HepG2 (cell line): ENCODE data around the gene ELAPOR1. TPM values are rescaled to one million over a fixed set of nuclear protein-coding genes. Genes with fewer than 3 reads are reported as not detected.

ENCODE experiments used
- ATAC-seq: fragments of 200-7000 bp; cut with Tn5 transposase; 3 replicates; pipeline ENCODE4 v1.9.1; 2020; ENCODE audit warnings: mild to moderate bottlenecking, moderate library complexity
- BruUV-seq: library from RNA; stranded (reverse); fragments of 400-500 nt; replicated peaks from 2 replicates; lab custom pipeline; 2021; lab: Mats Ljungman, UMichigan
- CTCF ChIA-PET: fragments of 300-600 bp; formaldehyde crosslinking; extraction: SDS; loops from one replicate; lab custom pipeline; 2021; ENCODE audit warnings: low total read pairs, inconsistent platforms, low intra/inter-chr PET ratio; lab: Yijun Ruan, JAX
- POLR2A ChIA-PET: fragments of 350-600 bp; sonication (Branson Sonifier 250); formaldehyde crosslinking; loops from one replicate; lab custom pipeline; 2020; ENCODE audit warnings: antibody characterized with exemption, inconsistent platforms; lab: Yijun Ruan, JAX
- DNase-seq: peaks from one replicate; pipeline ENCODE4 v3.0.0-alpha.2; 2015; ENCODE audit warnings: low spot score
- FAIRE-seq: peaks from 3 replicates; lab custom pipeline; 2011; peaks lifted over from hg19 to GRCh38; lab: Jason Lieb, UNC
- H2AFZ ChIP-seq: one replicate; pipeline ENCODE4 v1.6.1; 2011; ENCODE audit warnings: low read length, inconsistent platforms
- H3K27ac ChIP-seq: fragments of 300-600 bp; 3 replicates; pipeline ENCODE4 v1.8.0; 2011; ENCODE audit warnings: mixed run types, mild to moderate bottlenecking, mixed read lengths, low read length, inconsistent platforms; ENCODE audit not compliant: insufficient read depth; ENCODE audit errors: extremely low read length
- H3K27me3 ChIP-seq, 2 experiments: fragments of 200-600 bp in 1 of 2; 2 replicates in 1 of 2; 3 replicates in 1 of 2; pipeline versions ENCODE4 v1.6.0 to v1.8.0; 2011; ENCODE audit warnings: low read length in 2 of 2, mild to moderate bottlenecking in 2 of 2, moderate library complexity in 2 of 2, inconsistent platforms in 1 of 2; ENCODE audit not compliant: insufficient read depth in 2 of 2, control insufficient read depth in 1 of 2
- H3K36me3 ChIP-seq, 2 experiments: fragments of 200-600 bp in 1 of 2; replicated peaks in 1 of 2; 2 replicates in 1 of 2; 3 replicates in 1 of 2; pipeline versions ENCODE4 v1.5.1 to v1.8.0; 2011; ENCODE audit warnings: low read length in 2 of 2, inconsistent platforms in 1 of 2; ENCODE audit not compliant: insufficient read depth in 2 of 2, control insufficient read depth in 1 of 2
- H3K4me1 ChIP-seq: 2 replicates; pipeline ENCODE4 v1.5.1; 2012; ENCODE audit warnings: low read length, inconsistent platforms; ENCODE audit not compliant: insufficient read depth
- H3K4me2 ChIP-seq: 2 replicates; pipeline ENCODE4 v1.6.0; 2011; ENCODE audit warnings: low read depth, low read length, inconsistent platforms
- H3K4me3 ChIP-seq, 3 experiments: fragments of 200-600 bp in 1 of 3; sonication (generic), shearing (Covaris generic) in 1 of 3; replicated peaks in 1 of 3; 2 replicates each; pipeline ENCODE4 v1.5.1; 2011 to 2016; ENCODE audit warnings: low read length in 3 of 3, inconsistent platforms in 2 of 3, low read depth in 2 of 3, mild to moderate bottlenecking in 2 of 3, control low read depth in 1 of 3, mixed read lengths in 1 of 3; ENCODE audit not compliant: insufficient read depth in 1 of 3
- H3K79me2 ChIP-seq: one replicate; pipeline ENCODE4 v1.6.1; 2011; ENCODE audit warnings: low read length, inconsistent platforms; ENCODE audit not compliant: insufficient read depth
- H3K9ac ChIP-seq: 2 replicates; pipeline ENCODE4 v1.6.0; 2011; ENCODE audit warnings: mild to moderate bottlenecking, low read depth, low read length, inconsistent platforms; ENCODE audit not compliant: insufficient read depth
- H3K9me3 ChIP-seq: 2 replicates; pipeline ENCODE4 v1.5.1; 2012; ENCODE audit warnings: mild to moderate bottlenecking, low read length
- H4K20me1 ChIP-seq: 2 replicates; pipeline ENCODE4 v1.6.0; 2011; ENCODE audit warnings: inconsistent platforms, mild to moderate bottlenecking, low read length, moderate library complexity; ENCODE audit not compliant: insufficient read depth
- BHLHE40 ChIP-seq: IDR thresholded peaks from 2 replicates; pipeline ENCODE4 v1.6.1; 2011; ENCODE audit warnings: low read length, improper control_type of control experiment
- CERS6 ChIP-seq: sonication (generic); formaldehyde crosslinking; IDR thresholded peaks from 2 replicates; pipeline ENCODE4 v1.5.0; 2020; ENCODE audit warnings: missing genetic modification reagents
- DMAP1 ChIP-seq: IDR thresholded peaks from 2 replicates; pipeline ENCODE4 v1.6.1; 2016
- KDM5A ChIP-seq: fragments of 200-600 bp; sonication (generic); IDR thresholded peaks from 2 replicates; pipeline ENCODE4 v1.7.0; 2018; ENCODE audit warnings: antibody characterized with exemption, mild to moderate bottlenecking, low read length, borderline replicate concordance
- POLR2AphosphoS5 ChIP-seq: IDR thresholded peaks from 2 replicates; pipeline ENCODE4 v1.6.1; 2012; ENCODE audit warnings: low read depth, low read length
- SAFB2 ChIP-seq: sonication (generic); formaldehyde crosslinking; IDR thresholded peaks from 2 replicates; pipeline ENCODE4 v1.5.1; 2020; ENCODE audit warnings: missing genetic modification reagents, low read depth, mild to moderate bottlenecking, borderline replicate concordance
- SATB2 ChIP-seq: sonication (generic); formaldehyde crosslinking; IDR thresholded peaks from 2 replicates; pipeline ENCODE4 v1.5.0; 2020; ENCODE audit warnings: missing genetic modification reagents
- SIN3A ChIP-seq: IDR thresholded peaks from 2 replicates; pipeline ENCODE4 v1.6.1; 2011; ENCODE audit warnings: low read depth, mild to moderate bottlenecking, control low read depth, low read length, borderline replicate concordance
- SMYD3 ChIP-seq: sonication (generic); formaldehyde crosslinking; IDR thresholded peaks from 2 replicates; pipeline ENCODE4 v1.8.1; 2023; ENCODE audit warnings: mild to moderate bottlenecking, missing genetic modification reagents
- WIZ ChIP-seq: sonication (generic); formaldehyde crosslinking; IDR thresholded peaks from 2 replicates; pipeline ENCODE4 v1.5.1; 2020; ENCODE audit warnings: mild to moderate bottlenecking, missing genetic modification reagents
- ZFP82 ChIP-seq: sonication (generic); formaldehyde crosslinking; IDR thresholded peaks from 2 replicates; pipeline ENCODE4 v1.5.1; 2020; ENCODE audit warnings: mild to moderate bottlenecking, missing genetic modification reagents, borderline replicate concordance
- ZNF430 ChIP-seq: sonication (generic); formaldehyde crosslinking; IDR thresholded peaks from 2 replicates; pipeline ENCODE4 v1.9.0; 2021; ENCODE audit warnings: mild to moderate bottlenecking, missing genetic modification reagents
- ZNF441 ChIP-seq: sonication (generic); formaldehyde crosslinking; IDR thresholded peaks from 2 replicates; pipeline ENCODE4 v1.7.0; 2021; ENCODE audit warnings: missing genetic modification reagents, borderline replicate concordance
- ZNF530 ChIP-seq: sonication (generic); formaldehyde crosslinking; IDR thresholded peaks from 2 replicates; pipeline ENCODE4 v1.5.0; 2020; ENCODE audit warnings: low read depth, mild to moderate bottlenecking, missing genetic modification reagents
- ZNF816 ChIP-seq: sonication (generic); formaldehyde crosslinking; IDR thresholded peaks from 2 replicates; pipeline ENCODE4 v1.8.0; 2022; ENCODE audit warnings: missing genetic modification reagents, mild to moderate bottlenecking, borderline replicate concordance
- WGBS: methylation state at CpG from one replicate; pipeline ENCODE4 v1.1.6; 2017; ENCODE audit warnings: low lambda C conversion rate; 5-methylcytosine and 5-hydroxymethylcytosine counted together
- in situ Hi-C: cut with HindIII; loops from 2 replicates; pipeline ENCODE4 v1.10.0; 2017; ENCODE audit warnings: low pct_unique_long_range_greater_than_20kb; ENCODE audit not compliant: extremely low pct_ligation_motif_present
- intact Hi-C: fragments of 100-400 bp; cut with micrococcal nuclease; formaldehyde crosslinking; loops from one replicate; pipeline ENCODE4 v1.10.0; 2022; ENCODE audit not compliant: unreplicated experiment
- polyA plus RNA-seq, 8 experiments: library from polyadenylated mRNA; depleted of rRNA in 3 of 8; stranded (reverse) in 7 of 8; unstranded in 1 of 8; fragments of >200 nt; fragmentation: Illumina TruSeq in 4 of 8; extraction: Trizol in 4 of 8; gene quantifications; 2 replicates each; pipeline versions ENCODE4 v1.2.1 to v1.2.3, GENCODE V29; 2011 to 2016; ENCODE audit warnings: low read depth in 4 of 8, missing spikeins in 1 of 8, mixed read lengths in 1 of 8; ENCODE audit not compliant: insufficient read depth in 1 of 8
- total RNA-seq, 5 experiments: library from RNA; depleted of rRNA; stranded (reverse); fragments of >200 nt; fragmentation: Illumina TruSeq; extraction: Trizol; gene quantifications; 2 replicates each; pipeline ENCODE4 v1.2.3, GENCODE V29; 2016; ENCODE audit warnings: low read depth in 1 of 5
- TF ChIP-seq, protein P1 (sequence below): sonication (generic); formaldehyde crosslinking; IDR thresholded peaks from 2 replicates; pipeline ENCODE4 v1.4.0; 2020; ENCODE audit warnings: missing genetic modification reagents, borderline replicate concordance

Gene ELAPOR1
- total and polyA plus RNA-seq, 2 of the 13 experiments (the other 11 are each of a cell fraction or from before 2014, with no cell fraction given), result 0.13 to 0.20 TPM

DNA sequence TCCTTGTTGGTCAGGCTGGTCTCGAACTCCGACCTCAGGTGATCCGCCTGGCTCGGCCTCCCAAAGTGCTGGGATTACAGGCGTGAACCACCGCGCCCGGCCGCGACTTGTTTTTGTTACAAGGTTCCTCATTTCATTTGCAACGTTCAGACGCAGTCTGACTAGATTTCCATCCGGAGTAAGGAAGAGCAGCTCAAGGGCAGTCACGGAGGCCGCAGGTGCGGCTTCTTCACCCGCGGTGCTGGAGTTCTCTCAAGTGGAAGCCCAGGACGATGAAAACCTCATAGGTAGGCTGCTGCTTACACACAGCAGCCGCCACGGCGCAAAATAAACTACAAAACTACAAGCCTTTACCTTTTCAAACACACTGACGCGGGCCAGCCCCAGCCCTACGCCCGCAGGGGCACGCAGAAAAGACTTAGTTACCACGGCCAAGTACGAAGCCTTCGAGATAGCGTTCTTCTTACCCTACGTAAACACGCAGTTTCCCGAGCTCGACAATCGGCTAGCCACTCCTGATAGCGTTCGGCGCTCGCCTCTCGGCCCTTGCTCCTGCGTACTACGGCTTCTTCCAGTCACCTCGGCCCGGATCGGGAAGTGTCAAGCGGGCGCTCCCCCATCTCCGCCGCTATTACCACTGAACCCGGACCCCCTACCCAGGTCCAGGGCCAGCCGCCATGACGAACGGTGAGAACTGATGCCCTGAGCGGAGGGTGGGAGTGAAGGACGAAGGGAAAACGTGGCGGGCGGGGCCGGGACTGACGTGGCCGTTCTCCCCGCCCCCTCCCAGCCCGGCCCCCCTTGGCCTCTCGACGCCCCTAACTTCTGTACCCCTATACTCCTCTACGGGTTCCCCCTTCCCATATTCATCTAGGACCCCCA, 23.5 kb upstream of the ELAPOR1 start, which contains the start of gene TMEM167B (continued):
- TF ChIP-seq, protein P1, sequence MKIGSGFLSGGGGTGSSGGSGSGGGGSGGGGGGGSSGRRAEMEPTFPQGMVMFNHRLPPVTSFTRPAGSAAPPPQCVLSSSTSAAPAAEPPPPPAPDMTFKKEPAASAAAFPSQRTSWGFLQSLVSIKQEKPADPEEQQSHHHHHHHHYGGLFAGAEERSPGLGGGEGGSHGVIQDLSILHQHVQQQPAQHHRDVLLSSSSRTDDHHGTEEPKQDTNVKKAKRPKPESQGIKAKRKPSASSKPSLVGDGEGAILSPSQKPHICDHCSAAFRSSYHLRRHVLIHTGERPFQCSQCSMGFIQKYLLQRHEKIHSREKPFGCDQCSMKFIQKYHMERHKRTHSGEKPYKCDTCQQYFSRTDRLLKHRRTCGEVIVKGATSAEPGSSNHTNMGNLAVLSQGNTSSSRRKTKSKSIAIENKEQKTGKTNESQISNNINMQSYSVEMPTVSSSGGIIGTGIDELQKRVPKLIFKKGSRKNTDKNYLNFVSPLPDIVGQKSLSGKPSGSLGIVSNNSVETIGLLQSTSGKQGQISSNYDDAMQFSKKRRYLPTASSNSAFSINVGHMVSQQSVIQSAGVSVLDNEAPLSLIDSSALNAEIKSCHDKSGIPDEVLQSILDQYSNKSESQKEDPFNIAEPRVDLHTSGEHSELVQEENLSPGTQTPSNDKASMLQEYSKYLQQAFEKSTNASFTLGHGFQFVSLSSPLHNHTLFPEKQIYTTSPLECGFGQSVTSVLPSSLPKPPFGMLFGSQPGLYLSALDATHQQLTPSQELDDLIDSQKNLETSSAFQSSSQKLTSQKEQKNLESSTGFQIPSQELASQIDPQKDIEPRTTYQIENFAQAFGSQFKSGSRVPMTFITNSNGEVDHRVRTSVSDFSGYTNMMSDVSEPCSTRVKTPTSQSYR (CRISPR knock-in tag), result peak; percentile 67; the same call in 1 of the 2 replicates

DNA sequence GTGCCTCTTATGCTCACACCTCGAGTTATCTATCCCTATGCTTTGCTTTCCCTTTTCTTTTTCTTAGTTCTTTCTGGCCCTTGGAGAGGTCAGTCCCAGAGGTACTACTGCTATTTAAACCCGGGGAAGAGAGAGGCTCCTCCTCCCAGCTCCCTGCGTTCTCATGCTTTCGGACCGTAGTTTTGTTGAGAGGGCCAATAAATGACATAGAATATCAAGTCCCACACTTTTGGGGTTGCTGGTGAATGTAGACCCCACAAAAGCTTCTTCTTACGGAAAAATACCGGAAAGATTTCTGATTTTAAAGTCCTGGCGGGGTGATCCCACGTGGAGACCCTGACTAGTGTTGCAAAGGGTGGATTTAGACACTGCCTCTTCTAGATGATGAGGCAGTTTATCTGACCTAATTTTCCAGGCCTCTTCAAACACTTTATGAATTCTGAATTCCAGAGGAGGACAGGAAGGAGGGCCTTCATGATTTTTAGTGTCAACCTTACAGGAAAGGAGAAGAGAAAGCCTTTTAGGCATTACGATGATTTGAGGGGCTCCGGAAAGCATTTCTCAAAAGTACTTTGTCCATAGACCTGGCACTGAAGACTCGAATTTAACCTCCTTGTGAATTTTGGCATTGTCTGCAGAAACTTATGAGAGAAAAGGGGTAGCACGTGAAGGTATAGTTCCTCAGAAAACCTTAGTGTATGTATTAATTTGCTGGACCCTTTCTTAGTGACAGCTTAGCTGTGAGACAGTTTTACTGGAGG, 22.7 kb upstream of the ELAPOR1 start:
- Histone ChIP-seq H3K36me3 (peaks cover 2 to 15% of the 10 kb centered on the region in 2 experiments; a peak in 3 of 5 replicates), H3K9me3 (no peaks in the 10 kb centered on the region), H4K20me1 (no peaks in the 10 kb centered on the region), H3K9ac (peak overlapping the region; percentile 80), H3K79me2 (peaks cover 25% of the 10 kb centered on the region), H3K4me1 (peaks cover 30% of the 10 kb centered on the region), H3K27me3 (no peaks in the 10 kb centered on the region; a peak in 1 of 5 replicates), H3K27ac (peak overlapping the region; percentile 90), H3K4me3 (peak overlapping the region; percentile 83 to 86 (median 85)), H2AFZ (peak overlapping the region; percentile 20), H3K4me2 (peak overlapping the region; percentile 82)
- intact Hi-C loops, result loop anchor here (5.0 to 10.0 kb wide), 2 partner anchors 171 to 304 kb away; partner anchors contain the start of gene SORT1
- in situ Hi-C loops, result no loop called here
- DNase-seq (peak; percentile 36), ATAC-seq (peak; percentile 81), FAIRE-seq (no peak)
- CTCF ChIA-PET, result interaction anchor here (2.9 kb wide), 1 partner anchor 9 kb away, joined by 15 read pairs; no protein-coding TSS in a partner anchor
- WGBS, result under 1% methylated on average over 13 of the region's 13 CpGs
- POLR2A ChIA-PET, result interaction anchor here (1.0 to 5.3 kb wide), 12 partner anchors 9 to 335 kb away, joined by 3 to 117 read pairs (median 6); partner anchors contain the start of genes CLCC1, PSMA5, SARS1 and TAF13
- BruUV-seq, result TSS peak; percentile 68
- TF ChIP-seq DMAP1 (CRISPR knock-in tag) (peak; percentile 3; the same call in 1 of the 2 replicates), CERS6 (CRISPR knock-in tag) (no peak), POLR2AphosphoS5 (peak; percentile 26; the same call in 1 of the 2 replicates), ZFP82 (CRISPR knock-in tag) (0 out of 2 replicates have a peak, but pooled peaks have one; percentile 22), SATB2 (no peak), SMYD3 (CRISPR knock-in tag) (0 out of 2 replicates have a peak, but pooled peaks have one; percentile 3), SAFB2 (no peak), BHLHE40 (no peak), ZNF816 (CRISPR knock-in tag) (0 out of 2 replicates have a peak, but pooled peaks have one; percentile 48), WIZ (CRISPR knock-in tag) (no peak), ZNF530 (CRISPR knock-in tag) (no peak), ZNF430 (0 out of 2 replicates have a peak, but pooled peaks have one; percentile 8), ZNF441 (CRISPR knock-in tag) (0 out of 2 replicates have a peak, but pooled peaks have one; percentile 18), KDM5A (peak; percentile 77; the same call in 1 of the 2 replicates), SIN3A (peak; percentile 1; the same call in 1 of the 2 replicates)
